ENCODE results near the gene HEXD. TPM values are rescaled to one million over a fixed set of nuclear protein-coding genes. Genes with fewer than 3 reads are reported as not detected.

Gene HEXD
- total and polyA plus RNA-seq, 5 donors: 13.6 to 24.4 (median 19.4) TPM

DNA sequence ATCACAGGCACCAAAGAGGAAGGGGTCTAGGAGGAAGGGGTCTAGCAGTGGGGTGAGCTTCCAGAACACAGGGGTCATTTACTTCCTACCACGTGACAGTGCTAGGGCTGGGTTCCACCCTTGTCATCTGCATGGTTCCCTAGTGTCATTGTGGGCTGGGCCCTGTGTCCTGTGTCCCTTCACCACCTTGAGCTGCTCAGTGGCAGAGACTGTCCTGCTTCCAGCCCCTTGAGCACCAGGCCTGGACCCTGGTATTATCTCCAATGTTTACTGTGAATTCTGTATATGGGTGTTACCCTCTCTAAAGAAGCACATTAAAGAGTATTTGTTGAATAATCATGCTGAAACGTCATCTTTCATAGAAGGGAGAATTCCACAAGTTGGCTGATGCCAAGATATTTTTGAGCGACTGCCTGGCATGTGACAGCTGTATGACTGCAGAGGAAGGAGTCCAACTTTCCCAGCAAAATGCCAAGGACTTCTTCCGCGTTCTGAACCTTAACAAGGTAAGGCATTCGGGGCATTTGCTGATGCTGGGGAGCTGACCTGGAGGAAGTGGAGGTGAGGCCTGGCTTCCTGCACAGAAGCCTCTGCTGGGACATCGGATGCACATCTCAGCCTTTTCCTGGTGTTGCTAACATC lies 45.9 kb downstream of the HEXD start:
- H3K9me3 ChIP-seq (ENCODE audit: control insufficient read depth, low read length): no peaks in the 10 kb centered on the region
- DNase-seq (peak in 1 of 3 donors; percentile 42), ATAC-seq (peak; percentile 40 to 65)
- H3K27me3 ChIP-seq (ENCODE audit: control insufficient read depth, insufficient read depth): no peaks in the 10 kb centered on the region
- peaks cover 4% of the 10 kb centered on the region for H3K4me1 ChIP-seq (ENCODE audit: control insufficient read depth, insufficient read depth, low read length)
- peak overlapping the region; percentile 61 for H3K27ac ChIP-seq (ENCODE audit: low read length)
- no peak overlapping the region for H3K4me3 ChIP-seq (ENCODE audit: low read length)
- 44% methylated on average over 7 of the region's 7 CpGs for WGBS
- intact Hi-C loops (cut with DNase I): no loop called here

DNA sequence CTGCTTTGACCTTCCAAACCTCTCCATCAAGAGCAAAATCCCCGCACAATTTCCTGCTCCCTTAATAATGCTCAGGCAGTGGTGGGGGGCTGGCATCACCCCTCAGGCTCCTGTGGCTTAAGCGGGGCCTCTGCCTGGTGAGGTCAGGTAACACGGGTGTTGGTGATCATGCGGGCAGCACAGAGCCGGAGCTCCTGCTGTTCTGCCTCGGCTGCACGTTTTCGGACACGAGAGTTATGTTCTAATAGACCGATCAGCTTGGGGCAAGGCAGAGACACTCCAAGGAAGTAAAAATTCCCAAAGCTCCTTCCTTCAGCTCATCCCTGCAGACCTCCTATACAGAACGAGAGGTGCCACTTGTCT lies 46.4 kb downstream of the HEXD start:
- Histone ChIP-seq H3K4me1 (ENCODE audit: control insufficient read depth, insufficient read depth, low read length) (peaks cover 4% of the 10 kb centered on the region), H3K9me3 (ENCODE audit: control insufficient read depth, low read length) (no peaks in the 10 kb centered on the region), H3K27ac (ENCODE audit: low read length) (peak overlapping the region; percentile 16), H3K4me3 (ENCODE audit: low read length) (no peak overlapping the region), H3K27me3 (ENCODE audit: control insufficient read depth, insufficient read depth) (no peaks in the 10 kb centered on the region)
- 83% methylated on average over 11 of the region's 11 CpGs for WGBS
- DNase-seq (peak in 1 of 3 donors; percentile 18), ATAC-seq (no peak)
- intact Hi-C loops (cut with DNase I): no loop called here

DNA sequence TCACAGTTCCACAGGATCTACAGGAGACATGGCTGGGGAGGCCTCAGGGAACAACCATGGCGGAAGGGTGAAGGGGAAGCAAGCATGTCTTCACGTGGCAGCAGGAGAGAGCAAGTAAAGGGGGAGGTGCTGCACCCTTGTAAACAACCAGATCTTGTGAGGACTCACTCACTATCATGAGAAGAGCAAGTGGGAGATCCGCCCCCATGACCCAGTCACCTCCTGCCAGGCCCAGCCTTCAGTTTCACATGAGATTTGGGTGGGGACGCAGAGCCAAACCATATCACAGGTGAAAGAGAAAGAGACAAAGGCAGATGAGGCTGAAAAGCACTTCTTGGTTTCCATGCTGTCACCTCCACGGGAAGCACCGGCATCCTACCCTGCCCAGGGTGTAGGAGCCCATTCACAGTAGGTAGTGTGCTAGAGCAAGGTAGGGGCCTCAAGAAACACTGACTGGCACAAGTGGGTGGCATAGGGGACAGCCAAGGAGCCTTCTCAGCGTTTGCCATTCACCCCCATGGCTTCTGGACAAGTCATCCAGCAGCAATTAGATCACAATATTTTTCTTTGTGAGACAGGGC lies 47.0 kb downstream of the HEXD start:
- DNase-seq: peak in 1 of 3 donors; percentile 9

DNA sequence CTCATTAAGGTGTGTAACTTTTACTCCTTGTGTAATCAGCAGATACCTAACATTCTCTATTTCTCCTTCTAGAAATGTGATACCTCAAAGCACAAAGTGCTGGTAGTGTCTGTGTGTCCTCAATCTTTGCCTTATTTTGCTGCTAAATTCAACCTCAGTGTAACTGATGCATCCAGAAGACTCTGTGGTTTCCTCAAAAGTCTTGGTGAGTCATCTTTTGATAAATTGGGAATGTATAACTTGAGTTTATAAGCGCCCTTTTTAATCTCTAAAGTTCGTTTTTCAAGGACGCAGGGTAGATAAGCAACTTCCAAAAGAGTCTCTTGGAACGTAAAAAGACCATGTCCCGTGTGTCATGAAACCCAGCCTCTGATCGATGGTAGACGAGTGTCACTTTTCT lies 50.5 kb downstream of the HEXD start:
- no peaks in the 10 kb centered on the region for H3K27me3 ChIP-seq (ENCODE audit: control insufficient read depth, insufficient read depth)
- no peak for ATAC-seq
- H3K9me3 ChIP-seq (ENCODE audit: control insufficient read depth, low read length): no peaks in the 10 kb centered on the region
- no peak overlapping the region for H3K4me3 ChIP-seq (ENCODE audit: low read length)
- no peak overlapping the region for H3K27ac ChIP-seq (ENCODE audit: low read length)
- intact Hi-C loops (cut with DNase I): no loop called here
- peaks cover 3% of the 10 kb centered on the region for H3K4me1 ChIP-seq (ENCODE audit: control insufficient read depth, insufficient read depth, low read length)
- 82% methylated on average over 7 of the region's 7 CpGs for WGBS
- no peak for DNase-seq

More for the DNA sequence above, 47.0 kb downstream of the HEXD start:
- WGBS: 86% methylated on average over 7 of the region's 7 CpGs
- no peaks in the 10 kb centered on the region for H3K27me3 ChIP-seq (ENCODE audit: control insufficient read depth, insufficient read depth)
- no peak overlapping the region for H3K4me3 ChIP-seq (ENCODE audit: low read length)
- intact Hi-C loops (cut with DNase I): no loop called here
- H3K4me1 ChIP-seq (ENCODE audit: control insufficient read depth, insufficient read depth, low read length): peaks cover 4% of the 10 kb centered on the region
- no peaks in the 10 kb centered on the region for H3K9me3 ChIP-seq (ENCODE audit: control insufficient read depth, low read length)
- ATAC-seq: no peak
- H3K27ac ChIP-seq (ENCODE audit: low read length): no peak overlapping the region

DNA sequence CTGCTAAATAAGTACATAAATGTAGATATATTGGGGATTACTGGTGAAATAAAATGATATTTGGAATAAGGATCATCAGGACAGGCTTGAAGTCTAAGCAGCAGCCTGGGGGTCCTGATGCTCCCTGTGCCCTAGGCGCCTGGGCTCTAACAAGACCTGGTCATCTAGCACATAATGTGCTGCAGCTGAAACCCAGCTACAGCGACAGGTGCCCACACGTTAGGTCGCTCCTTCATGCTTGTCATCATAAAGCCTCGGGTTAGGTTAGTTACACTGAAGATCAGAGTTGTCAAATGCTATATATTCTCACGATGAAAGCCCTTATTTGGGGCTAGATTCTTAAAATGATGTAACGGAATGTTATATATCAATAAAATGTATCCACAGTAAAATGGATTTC lies 51.9 kb downstream of the HEXD start:
- ATAC-seq (no peak), DNase-seq (peak in 1 of 3 donors; percentile 6)
- intact Hi-C loops (cut with DNase I): no loop called here
- H3K27ac ChIP-seq (ENCODE audit: low read length): no peak overlapping the region
- 97% methylated on average over 7 of the region's 7 CpGs for WGBS
- H3K27me3 ChIP-seq (ENCODE audit: control insufficient read depth, insufficient read depth): no peaks in the 10 kb centered on the region
- no peaks in the 10 kb centered on the region for H3K9me3 ChIP-seq (ENCODE audit: control insufficient read depth, low read length)
- H3K4me1 ChIP-seq (ENCODE audit: control insufficient read depth, insufficient read depth, low read length): no peaks in the 10 kb centered on the region
- no peak overlapping the region for H3K4me3 ChIP-seq (ENCODE audit: low read length)

DNA sequence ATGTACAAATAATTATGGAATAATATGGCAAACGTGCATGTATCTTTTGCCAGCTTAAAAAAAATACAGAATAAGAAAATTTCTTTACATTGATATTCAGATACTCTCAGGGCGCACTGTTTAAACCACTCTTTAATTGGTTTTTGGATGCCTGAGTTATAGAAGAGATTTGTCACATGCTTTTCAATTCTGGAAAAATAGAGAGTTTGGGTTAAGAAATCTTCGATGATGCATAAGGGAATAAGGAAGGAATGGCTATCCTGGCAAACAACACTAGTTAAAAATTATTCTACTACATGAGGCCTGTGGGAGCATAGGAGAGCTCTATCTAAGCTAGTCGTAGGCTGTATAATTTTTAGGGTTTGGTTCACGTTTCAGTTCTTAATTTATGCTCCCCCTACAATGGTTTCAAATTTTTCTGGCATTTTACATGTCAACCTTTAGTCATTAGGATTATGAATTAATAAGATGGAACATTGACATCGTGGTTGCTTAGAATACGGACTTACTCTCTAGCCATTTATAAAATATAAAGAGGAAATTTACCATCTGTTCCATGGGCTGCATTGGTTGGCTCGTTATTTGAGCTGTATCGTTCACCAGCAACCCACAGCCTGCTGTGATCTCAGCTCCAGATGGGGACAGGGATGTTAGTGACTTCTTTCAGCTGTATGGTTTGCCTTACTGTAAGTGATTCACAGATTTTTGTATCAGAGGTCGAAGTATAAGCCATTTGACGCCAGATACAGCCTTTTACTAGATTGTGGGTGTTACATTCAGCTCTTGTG lies 56.3 kb downstream of the HEXD start:
- DNase-seq (no peak), ATAC-seq (no peak)
- WGBS: 83% methylated on average over 11 of the region's 11 CpGs
- Histone ChIP-seq H3K4me3 (ENCODE audit: low read length) (no peak overlapping the region), H3K4me1 (ENCODE audit: control insufficient read depth, insufficient read depth, low read length) (no peaks in the 10 kb centered on the region), H3K9me3 (ENCODE audit: control insufficient read depth, low read length) (no peaks in the 10 kb centered on the region), H3K27me3 (ENCODE audit: control insufficient read depth, insufficient read depth) (no peaks in the 10 kb centered on the region), H3K27ac (ENCODE audit: low read length) (no peak overlapping the region)
- intact Hi-C loops (cut with DNase I): no loop called here

DNA sequence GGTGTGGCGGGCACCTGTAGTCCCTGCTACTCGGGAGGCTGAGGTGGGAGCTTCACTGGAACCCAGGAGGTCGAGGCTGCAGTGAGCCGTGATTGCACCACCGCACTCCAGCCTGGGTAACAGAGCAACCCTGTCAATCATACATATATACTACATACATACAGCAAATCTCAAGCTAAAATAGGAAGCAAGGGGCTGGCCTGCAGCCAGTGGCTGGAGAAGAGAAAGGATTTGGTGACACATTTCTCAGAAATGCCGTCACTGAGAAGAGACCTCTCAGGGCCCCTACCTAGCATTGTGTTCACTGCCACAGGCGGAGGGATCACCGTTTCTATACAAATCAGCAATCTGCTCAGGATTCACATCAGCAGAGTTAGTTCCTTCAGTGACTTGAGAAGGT lies 57.3 kb downstream of the HEXD start:
- Histone ChIP-seq H3K4me1 (ENCODE audit: control insufficient read depth, insufficient read depth, low read length) (no peaks in the 10 kb centered on the region), H3K4me3 (ENCODE audit: low read length) (no peak overlapping the region), H3K27me3 (ENCODE audit: control insufficient read depth, insufficient read depth) (no peaks in the 10 kb centered on the region), H3K9me3 (ENCODE audit: control insufficient read depth, low read length) (no peaks in the 10 kb centered on the region), H3K27ac (ENCODE audit: low read length) (no peak overlapping the region)
- DNase-seq: peak in 1 of 3 donors; percentile 6
- WGBS: 79% methylated on average over 8 of the region's 8 CpGs
- no peak for ATAC-seq
- intact Hi-C loops (cut with DNase I): no loop called here

DNA sequence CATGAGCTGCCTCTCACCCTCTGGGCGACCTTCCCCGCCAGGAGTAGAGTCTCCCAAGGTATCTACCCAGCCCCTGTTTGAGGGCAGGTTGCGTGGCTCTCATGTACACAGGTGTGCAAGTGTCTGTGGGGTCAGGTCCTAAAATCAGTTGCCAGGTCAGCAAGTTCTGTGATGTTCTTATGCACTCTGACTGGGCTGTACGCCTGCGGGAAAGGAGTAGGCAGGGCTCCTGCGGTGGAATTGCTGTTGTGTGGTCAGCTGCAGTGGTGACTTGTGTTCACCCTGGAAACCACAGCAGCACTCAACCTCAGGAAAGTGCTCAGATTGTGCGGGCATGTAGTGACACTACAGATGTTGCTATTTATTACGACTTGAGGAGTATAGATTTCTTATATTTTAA lies 59.8 kb downstream of the HEXD start:
- no peak overlapping the region for H3K4me3 ChIP-seq (ENCODE audit: low read length)
- no peak overlapping the region for H3K27ac ChIP-seq (ENCODE audit: low read length)
- H3K9me3 ChIP-seq (ENCODE audit: control insufficient read depth, low read length): no peaks in the 10 kb centered on the region
- WGBS: 90% methylated on average over 8 of the region's 8 CpGs
- ATAC-seq: no peak
- no peaks in the 10 kb centered on the region for H3K27me3 ChIP-seq (ENCODE audit: control insufficient read depth, insufficient read depth)
- intact Hi-C loops (cut with DNase I): no loop called here
- DNase-seq: peak in 1 of 3 donors; percentile 7
- H3K4me1 ChIP-seq (ENCODE audit: control insufficient read depth, insufficient read depth, low read length): no peaks in the 10 kb centered on the region

DNA sequence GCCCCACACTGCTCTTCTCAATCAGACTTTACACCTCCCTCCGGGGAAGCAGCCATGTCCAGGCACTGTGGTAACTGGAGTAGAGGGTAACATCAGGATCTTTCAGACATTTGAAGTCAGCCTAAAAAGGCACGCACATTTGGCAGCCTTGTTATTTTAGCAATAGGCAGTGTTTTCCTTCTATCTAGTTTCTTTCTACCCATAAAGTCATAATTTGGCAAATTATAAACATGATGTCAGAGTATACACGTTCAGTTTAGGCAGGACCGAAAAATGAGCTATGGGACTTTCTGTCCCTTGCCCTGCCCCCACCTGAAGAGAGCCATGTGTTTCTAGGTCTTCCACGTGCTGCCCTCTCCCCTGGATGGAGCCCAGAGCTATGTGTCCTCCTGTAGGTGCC lies 61.5 kb downstream of the HEXD start:
- WGBS: 76% methylated on average over 5 of the region's 5 CpGs
- H3K4me3 ChIP-seq (ENCODE audit: low read length): no peak overlapping the region
- intact Hi-C loops (cut with DNase I): no loop called here
- DNase-seq: peak in 1 of 3 donors; percentile 28
- H3K9me3 ChIP-seq (ENCODE audit: control insufficient read depth, low read length): no peaks in the 10 kb centered on the region
- no peak overlapping the region for H3K27ac ChIP-seq (ENCODE audit: low read length)
- no peaks in the 10 kb centered on the region for H3K4me1 ChIP-seq (ENCODE audit: control insufficient read depth, insufficient read depth, low read length)
- ATAC-seq: no peak
- H3K27me3 ChIP-seq (ENCODE audit: control insufficient read depth, insufficient read depth): no peaks in the 10 kb centered on the region

DNA sequence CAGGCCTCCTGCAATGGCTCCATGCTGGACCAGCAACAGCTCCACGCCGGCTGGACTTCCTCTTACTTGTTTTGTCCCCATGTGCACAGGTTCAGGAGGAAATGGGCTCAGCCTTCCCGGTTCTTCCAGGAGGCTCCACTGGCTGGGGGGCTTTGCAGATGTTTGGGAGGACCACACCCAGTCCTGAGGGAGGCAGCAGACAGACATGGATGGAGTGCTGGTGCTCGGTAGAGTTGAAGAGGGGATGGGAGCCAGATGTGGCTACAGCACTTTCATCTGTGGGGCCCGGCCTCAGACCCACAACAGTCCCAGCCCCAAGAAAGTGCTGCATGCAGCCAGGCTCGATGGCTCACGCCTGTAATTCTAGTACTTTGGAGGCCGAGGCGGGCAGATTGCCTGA lies 62.2 kb downstream of the HEXD start:
- ATAC-seq: no peak
- Histone ChIP-seq H3K27ac (ENCODE audit: low read length) (no peak overlapping the region), H3K9me3 (ENCODE audit: control insufficient read depth, low read length) (no peaks in the 10 kb centered on the region), H3K4me1 (ENCODE audit: control insufficient read depth, insufficient read depth, low read length) (no peaks in the 10 kb centered on the region), H3K27me3 (ENCODE audit: control insufficient read depth, insufficient read depth) (no peaks in the 10 kb centered on the region), H3K4me3 (ENCODE audit: low read length) (no peak overlapping the region)
- peak in 2 of 3 donors; percentile 24 to 27 for DNase-seq
- intact Hi-C loops (cut with DNase I): no loop called here
- WGBS: 83% methylated on average over 9 of the region's 9 CpGs

DNA sequence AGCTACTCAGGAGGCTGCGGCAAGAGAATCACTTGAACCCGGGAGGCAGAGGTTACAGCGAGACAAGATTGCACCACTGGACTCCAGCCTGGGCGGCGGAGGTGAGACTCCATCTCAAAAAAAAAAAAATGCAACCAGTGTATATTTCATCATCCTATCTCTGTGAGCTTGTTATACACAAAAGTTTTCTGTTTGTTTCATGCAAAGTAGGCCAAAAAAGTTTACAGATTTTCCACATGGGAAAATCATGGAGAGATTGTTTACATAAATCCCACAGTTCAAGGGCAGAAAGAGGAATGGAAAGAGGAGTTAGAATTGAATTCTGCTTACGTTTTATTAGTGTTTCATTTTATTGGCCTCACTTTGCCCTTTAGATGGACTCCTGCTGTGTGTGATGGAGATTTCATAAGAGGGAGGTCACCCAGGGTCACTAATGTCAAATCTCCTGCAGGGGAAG lies 65.1 kb downstream of the HEXD start:
- ATAC-seq: no peak
- intact Hi-C loops (cut with DNase I): no loop called here
- DNase-seq: peak in 2 of 3 donors; percentile 4 to 21
- H3K27me3 ChIP-seq (ENCODE audit: control insufficient read depth, insufficient read depth): no peaks in the 10 kb centered on the region
- H3K4me3 ChIP-seq (ENCODE audit: low read length): no peak overlapping the region
- no peaks in the 10 kb centered on the region for H3K4me1 ChIP-seq (ENCODE audit: control insufficient read depth, insufficient read depth, low read length)
- WGBS: 92% methylated on average over 6 of the region's 6 CpGs
- no peak overlapping the region for H3K27ac ChIP-seq (ENCODE audit: low read length)
- H3K9me3 ChIP-seq (ENCODE audit: control insufficient read depth, low read length): no peaks in the 10 kb centered on the region
